IgD-negative memory B cell (primary cell): Measurements from ENCODE around the gene ZNF839. TPM values are rescaled to one million over a fixed set of nuclear protein-coding genes. Genes with fewer than 3 reads are reported as not detected.

Experiments used
- H3K27ac Mint-ChIP-seq, 3 donors: one replicate each; pipeline ENCODE4 v1.8.0; 2020 to 2022; ENCODE audit warnings: mild to moderate bottlenecking in 3 of 3, mixed read lengths in 3 of 3, moderate library complexity in 1 of 3
- H3K27me3 Mint-ChIP-seq: one replicate; pipeline ENCODE4 v1.8.0; 2021; ENCODE audit warnings: mixed read lengths
- H3K36me3 Mint-ChIP-seq: one replicate; pipeline ENCODE4 v1.8.0; 2020; ENCODE audit warnings: mild to moderate bottlenecking, mixed read lengths
- H3K4me1 Mint-ChIP-seq, 3 donors: one replicate each; pipeline ENCODE4 v1.8.0; 2020 to 2022; ENCODE audit warnings: mixed read lengths in 3 of 3, mild to moderate bottlenecking in 1 of 3
- H3K4me3 Mint-ChIP-seq, 4 donors: one replicate each; pipeline ENCODE4 v1.8.0; 2020 to 2022; ENCODE audit warnings: mild to moderate bottlenecking in 4 of 4, mixed read lengths in 4 of 4, moderate library complexity in 3 of 4
- H3K9me3 Mint-ChIP-seq, 3 donors: one replicate each; pipeline ENCODE4 v1.8.0; 2020 to 2021; ENCODE audit warnings: mixed read lengths in 3 of 3, mild to moderate bottlenecking in 1 of 3
- polyA plus RNA-seq: library from polyadenylated mRNA; unstranded; fragments of 300-500 nt; fragmentation: Illumina TruSeq; gene quantifications from one replicate; pipeline ENCODE4 v1.2.3, GENCODE V29; 2021

Gene ZNF839
- polyA plus RNA-seq: 5.3 TPM

DNA sequence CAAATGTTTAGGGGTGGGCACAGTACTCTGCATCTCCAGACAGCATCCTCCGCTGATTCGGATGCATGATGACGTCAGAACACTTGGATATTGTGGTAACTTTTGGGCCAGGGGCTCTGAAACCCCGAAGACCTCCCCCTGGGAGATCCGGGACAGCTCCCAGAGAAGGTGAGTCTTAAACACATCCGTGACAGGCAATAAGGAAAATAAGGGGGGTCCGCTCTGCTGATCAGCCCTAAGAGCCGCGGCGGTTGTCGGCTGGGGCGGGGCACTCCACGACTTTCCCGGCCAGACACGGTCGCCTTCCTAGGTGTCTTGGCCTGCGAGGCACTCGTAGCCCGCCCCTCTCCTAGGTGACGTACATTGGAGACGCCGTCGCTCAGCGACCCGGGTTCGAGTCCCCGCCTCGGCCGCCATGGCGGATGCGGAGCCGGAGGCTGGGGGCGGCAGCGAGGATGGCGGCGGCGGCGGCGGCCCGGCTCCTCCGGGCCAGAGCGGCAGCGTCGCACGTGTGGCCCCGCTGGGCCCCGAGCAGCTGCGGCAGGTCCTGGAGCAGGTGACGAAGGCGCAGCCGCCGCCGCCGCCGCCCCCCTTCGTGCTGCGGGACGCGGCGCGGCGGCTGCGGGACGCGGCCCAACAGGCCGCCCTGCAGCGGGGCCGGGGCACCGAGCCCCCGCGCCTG is at the start of gene ZNF839:
TSS of gene ZNF839 (plus strand) at position 396 of the 682 bp plus-strand sequence. CDS start at position 416, 20 bp downstream.
- peaks cover 0 to 2% (median 0%) of the 10 kb centered on the region in 3 donors for H3K9me3 Mint-ChIP-seq

DNA sequence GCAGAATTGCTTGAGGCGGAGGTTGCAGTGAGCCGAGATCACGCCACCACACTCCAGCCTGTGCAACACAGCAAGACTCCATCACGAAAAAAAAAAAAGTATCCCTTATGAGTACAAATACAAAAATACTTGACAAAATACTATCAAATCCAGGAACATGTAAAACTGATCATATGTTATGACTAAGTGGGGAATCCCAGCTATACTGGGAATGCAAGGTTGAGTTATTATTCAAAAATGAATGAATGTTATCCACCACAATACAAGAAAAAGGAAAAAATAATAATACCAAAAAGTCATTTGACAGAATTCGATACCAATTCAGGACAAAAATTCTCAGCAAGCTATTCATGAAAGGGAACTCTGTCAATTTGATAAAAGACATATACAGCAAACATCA is 47.2 kb upstream of the ZNF839 start:
- Mint-ChIP-seq H3K27me3 (no peaks in the 10 kb centered on the region), H3K4me1 (no peaks in the 10 kb centered on the region), H3K9me3 (no peaks in the 10 kb centered on the region), H3K27ac (no peak overlapping the region), H3K4me3 (no peak overlapping the region), H3K36me3 (no peaks in the 10 kb centered on the region)

More for the DNA sequence above, at the start of gene ZNF839:
- Mint-ChIP-seq H3K36me3 (no peaks in the 10 kb centered on the region), H3K27me3 (peaks cover 1% of the 10 kb centered on the region), H3K4me3 (peak within 1 kb of the TSS; percentile 95 to 99 (median 98)), H3K27ac (peak within 1 kb of the TSS; percentile 98 to 100 (median 99)), H3K4me1 (peaks cover 37 to 53% (median 37%) of the 10 kb centered on the region in 3 donors)

DNA sequence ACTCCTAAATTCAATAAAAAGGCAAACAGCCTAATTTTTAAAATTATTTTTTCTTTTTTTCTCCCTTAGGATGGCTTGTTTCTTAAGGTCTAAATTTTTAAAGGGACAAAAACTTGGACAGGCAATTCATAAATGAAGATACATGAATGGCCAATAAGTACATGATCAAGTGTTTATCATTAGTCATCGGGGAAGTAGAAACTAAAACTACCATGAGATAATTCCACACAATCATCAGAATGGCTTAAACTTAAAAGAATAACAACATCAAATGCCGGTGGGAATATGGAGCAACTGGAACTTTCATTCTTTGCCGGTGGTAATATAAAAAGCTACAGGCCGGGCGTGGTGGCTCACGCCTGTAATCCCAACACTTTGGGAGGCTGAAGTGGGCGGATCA is 43.7 kb upstream of the ZNF839 start:
- Mint-ChIP-seq H3K4me3 (no peak overlapping the region), H3K4me1 (no peaks in the 10 kb centered on the region), H3K36me3 (no peaks in the 10 kb centered on the region), H3K27ac (no peak overlapping the region), H3K27me3 (no peaks in the 10 kb centered on the region), H3K9me3 (no peaks in the 10 kb centered on the region)

DNA sequence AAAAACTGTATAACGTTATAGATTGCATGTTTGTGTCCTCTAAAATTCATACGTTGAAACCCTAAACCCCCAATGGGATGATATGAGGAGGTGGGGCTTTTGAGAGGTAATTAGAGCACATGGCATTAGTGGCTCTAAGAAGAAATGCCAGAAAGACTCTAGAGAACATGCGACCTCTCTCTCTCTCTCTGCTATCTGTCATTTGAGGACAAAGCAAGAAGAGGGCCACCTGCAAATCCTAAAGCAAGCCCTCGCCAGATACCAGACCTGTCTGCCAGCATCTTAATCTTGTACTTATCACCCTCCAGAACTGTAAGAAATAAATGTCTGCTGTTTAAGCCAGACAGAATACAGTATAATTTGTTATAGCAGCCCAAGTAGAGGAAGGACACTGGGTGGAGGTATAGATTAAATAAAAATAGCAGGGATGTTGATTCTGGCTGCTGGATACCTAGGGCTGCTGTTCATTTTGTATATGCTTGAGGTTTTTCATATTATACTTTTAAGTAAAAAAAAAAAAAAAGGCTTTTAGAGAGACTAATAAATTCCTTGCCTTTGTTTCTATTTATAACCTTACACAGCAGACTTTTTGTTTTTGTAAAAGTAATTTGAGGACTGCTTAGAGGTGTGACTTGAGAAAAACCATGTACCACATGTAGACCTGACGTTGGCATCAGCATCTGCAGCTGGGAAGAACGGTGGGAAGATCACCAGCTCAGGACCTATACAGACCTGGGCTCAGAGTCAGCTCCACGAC is 41.5 kb upstream of the ZNF839 start:
- no peak overlapping the region for H3K27ac Mint-ChIP-seq
- H3K9me3 Mint-ChIP-seq: no peaks in the 10 kb centered on the region
- H3K4me3 Mint-ChIP-seq: no peak overlapping the region
- H3K27me3 Mint-ChIP-seq: no peaks in the 10 kb centered on the region
- no peaks in the 10 kb centered on the region for H3K36me3 Mint-ChIP-seq
- H3K4me1 Mint-ChIP-seq: no peaks in the 10 kb centered on the region

DNA sequence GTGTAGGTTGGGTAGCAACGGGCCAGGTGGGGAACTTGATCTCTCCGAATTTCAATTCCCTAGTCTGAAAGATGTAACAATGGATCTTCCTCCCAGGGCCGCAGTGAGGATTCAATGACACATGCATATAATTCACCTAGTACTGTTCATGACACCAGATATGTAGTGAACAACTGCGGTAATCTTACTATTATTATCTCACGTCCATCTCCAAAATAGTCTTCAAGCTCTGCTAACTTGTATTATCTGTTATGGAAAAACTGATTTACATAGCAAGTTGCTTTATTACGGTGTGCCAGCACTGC is 41.0 kb upstream of the ZNF839 start:
- Mint-ChIP-seq H3K27ac (no peak overlapping the region), H3K4me1 (no peaks in the 10 kb centered on the region), H3K36me3 (no peaks in the 10 kb centered on the region), H3K4me3 (no peak overlapping the region), H3K9me3 (no peaks in the 10 kb centered on the region), H3K27me3 (no peaks in the 10 kb centered on the region)

DNA sequence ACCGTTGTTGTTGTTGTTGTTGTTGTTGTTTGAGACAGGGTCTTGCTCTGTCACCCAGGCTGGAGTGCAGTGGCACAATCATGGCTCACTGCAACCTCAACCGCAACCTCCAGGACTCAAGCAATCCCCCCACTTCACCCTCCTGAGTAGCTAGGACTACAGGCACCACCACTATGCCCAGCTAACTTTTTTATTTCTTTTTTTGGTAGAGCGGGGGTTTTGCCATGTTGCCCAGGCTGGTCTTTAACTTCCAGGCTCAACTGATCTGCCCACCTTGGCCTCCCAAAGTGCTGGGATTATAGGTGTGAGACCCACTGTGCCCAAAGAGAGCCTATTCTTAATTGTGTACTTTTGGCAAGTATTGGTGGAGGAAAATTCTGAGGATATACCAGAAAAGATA is 40.3 kb upstream of the ZNF839 start:
- H3K36me3 Mint-ChIP-seq: no peaks in the 10 kb centered on the region
- H3K4me3 Mint-ChIP-seq: no peak overlapping the region
- no peak overlapping the region for H3K27ac Mint-ChIP-seq
- H3K27me3 Mint-ChIP-seq: no peaks in the 10 kb centered on the region
- no peaks in the 10 kb centered on the region for H3K4me1 Mint-ChIP-seq
- no peaks in the 10 kb centered on the region for H3K9me3 Mint-ChIP-seq

DNA sequence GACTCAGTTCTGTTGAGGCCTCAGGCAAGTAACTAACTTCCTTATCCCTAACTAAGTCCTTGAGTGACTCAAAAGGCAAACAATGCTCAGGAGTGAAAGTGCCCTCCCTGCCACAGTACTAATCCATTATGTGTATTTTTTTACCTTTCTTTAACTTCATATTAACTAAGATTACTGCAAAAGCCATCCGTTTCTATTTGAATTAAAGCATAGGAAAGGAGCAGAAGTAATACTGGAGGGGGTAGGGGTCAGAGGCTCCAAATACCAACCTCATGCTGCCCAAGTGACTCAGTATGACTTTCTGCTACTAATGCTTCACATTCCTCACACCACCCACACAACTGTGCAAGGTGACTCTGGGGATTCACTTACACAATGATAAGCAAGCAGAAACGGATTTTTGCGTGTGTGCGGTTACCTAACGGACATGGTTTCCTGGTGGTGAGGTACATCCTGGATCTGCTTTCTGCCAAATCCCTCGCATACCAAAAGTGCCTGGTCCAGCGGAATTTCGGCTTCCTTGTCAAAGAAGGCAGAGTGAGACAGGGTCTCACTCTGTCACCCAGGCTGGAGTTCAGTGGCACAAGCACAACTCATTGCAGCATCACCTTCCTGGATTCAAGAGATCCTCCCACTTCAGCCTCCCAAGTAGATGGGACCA is 39.7 kb upstream of the ZNF839 start:
- Mint-ChIP-seq H3K27me3 (no peaks in the 10 kb centered on the region), H3K9me3 (no peaks in the 10 kb centered on the region), H3K4me3 (no peak overlapping the region), H3K36me3 (no peaks in the 10 kb centered on the region), H3K4me1 (no peaks in the 10 kb centered on the region), H3K27ac (no peak overlapping the region)

DNA sequence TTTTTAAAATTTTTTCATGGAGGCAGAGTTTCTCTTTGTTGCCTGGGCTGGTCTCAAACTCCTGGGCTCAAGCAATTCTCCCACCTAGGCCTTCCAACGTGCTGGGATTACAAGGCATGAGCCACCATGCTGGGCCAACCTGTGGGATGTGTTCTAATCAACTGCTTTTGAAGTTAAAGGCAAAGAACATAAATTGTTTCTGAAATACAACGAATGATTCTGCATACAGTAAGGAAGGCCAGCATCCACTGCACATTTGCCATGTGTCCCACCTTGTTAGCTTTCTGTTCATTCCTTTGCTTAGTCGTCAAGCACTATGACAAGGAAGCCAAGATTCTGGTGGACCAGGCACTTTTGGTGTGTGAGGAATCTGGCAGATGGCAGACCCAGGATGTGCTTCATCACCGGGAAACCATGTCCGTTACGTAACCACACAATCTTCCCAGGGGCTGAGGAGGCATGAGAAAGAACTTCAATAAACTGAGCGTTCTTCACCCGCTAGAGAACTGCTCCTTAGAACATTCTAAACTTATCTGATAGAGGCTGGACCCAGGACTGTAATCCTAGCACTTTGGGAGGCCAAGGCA is 39.1 kb upstream of the ZNF839 start:
- H3K4me1 Mint-ChIP-seq: no peaks in the 10 kb centered on the region
- H3K36me3 Mint-ChIP-seq: no peaks in the 10 kb centered on the region
- no peak overlapping the region for H3K4me3 Mint-ChIP-seq
- no peaks in the 10 kb centered on the region for H3K27me3 Mint-ChIP-seq
- H3K27ac Mint-ChIP-seq: no peak overlapping the region
- H3K9me3 Mint-ChIP-seq: no peaks in the 10 kb centered on the region

DNA sequence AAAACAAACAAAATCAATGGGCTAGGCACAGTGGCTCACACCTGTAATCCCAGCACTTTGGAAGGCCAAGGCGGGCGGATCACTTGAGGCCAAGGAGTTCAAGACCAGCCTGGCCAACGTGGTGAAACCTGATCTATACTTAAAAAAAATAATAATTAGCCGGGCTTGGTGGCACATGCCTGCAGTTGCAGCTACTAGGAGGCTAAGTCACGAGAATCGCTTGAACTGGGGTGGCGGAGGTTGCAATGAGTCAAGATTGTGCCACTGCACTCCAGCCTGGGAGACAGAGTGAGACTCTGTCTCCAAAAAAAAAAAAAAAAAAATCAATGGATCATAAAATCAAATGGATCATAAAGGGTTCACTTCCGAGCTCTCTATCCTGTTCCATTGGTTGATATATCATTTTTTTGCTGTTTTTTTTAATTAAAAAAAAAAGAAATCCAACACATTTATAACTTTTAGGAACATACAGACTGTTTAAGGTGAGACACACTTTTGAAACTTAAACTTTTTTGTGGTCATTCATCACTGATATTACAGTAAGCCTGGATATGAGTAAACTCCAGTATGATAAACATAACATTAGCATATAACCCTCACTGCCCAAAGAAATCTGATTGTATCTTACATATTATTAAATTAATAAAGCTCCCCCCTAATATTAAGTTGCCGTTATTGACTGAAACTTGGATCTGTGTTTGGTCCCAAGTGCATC is 36.6 kb upstream of the ZNF839 start:
- no peaks in the 10 kb centered on the region for H3K9me3 Mint-ChIP-seq
- no peak overlapping the region for H3K4me3 Mint-ChIP-seq

DNA sequence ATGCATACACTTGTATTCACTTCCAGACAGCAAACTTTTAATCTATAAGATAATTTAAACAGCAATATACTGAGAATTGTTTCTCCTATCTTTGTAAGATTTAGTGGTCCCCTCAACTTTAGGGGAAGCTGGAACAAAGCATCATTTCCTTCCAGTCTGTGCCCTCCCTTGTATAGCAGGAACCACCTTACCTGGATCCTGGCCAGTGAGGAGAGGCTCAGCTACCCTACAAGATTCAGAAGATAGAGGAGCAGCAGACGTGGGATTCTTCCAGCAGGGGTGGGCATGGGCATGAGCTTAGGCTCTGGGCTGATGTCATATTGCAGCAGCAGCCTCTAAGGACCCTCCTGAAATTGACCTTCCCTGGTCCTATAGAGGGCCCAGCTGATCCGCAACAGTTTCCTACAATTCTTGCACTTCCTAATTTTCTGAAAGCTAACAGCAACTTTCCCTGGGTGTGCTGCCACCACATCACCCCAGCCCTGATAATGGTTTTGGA is 35.9 kb upstream of the ZNF839 start:
- no peak overlapping the region for H3K4me3 Mint-ChIP-seq
- H3K27me3 Mint-ChIP-seq: no peaks in the 10 kb centered on the region
- H3K36me3 Mint-ChIP-seq: no peaks in the 10 kb centered on the region
- no peaks in the 10 kb centered on the region for H3K4me1 Mint-ChIP-seq
- H3K27ac Mint-ChIP-seq: no peak overlapping the region
- H3K9me3 Mint-ChIP-seq: peaks cover 0 to 3% (median 2%) of the 10 kb centered on the region in 3 donors

More for the DNA sequence above, 36.6 kb upstream of the ZNF839 start:
- no peaks in the 10 kb centered on the region for H3K4me1 Mint-ChIP-seq
- no peaks in the 10 kb centered on the region for H3K27me3 Mint-ChIP-seq
- H3K36me3 Mint-ChIP-seq: no peaks in the 10 kb centered on the region
- no peak overlapping the region for H3K27ac Mint-ChIP-seq

DNA sequence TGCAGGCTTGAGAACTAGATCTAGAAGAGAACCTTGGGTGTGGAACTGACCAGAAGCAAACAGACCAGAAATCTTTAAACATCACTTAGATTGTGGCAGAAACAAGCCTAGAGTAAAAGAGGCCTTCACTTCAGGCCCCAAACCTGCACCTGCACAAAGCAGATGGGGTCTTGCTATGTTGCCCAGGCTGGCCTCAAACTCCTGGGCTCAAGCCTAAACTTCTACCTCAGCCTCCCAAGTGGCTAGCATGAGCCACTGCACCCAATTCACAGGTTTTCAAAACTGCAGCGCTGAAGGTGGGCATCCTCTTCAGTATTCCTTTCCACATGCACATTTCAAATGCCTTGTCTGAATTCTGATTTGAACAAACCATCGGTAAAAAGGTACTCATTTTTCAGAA is 34.4 kb upstream of the ZNF839 start:
- no peaks in the 10 kb centered on the region for H3K36me3 Mint-ChIP-seq
- H3K4me1 Mint-ChIP-seq: no peaks in the 10 kb centered on the region
- peaks cover 0 to 3% (median 2%) of the 10 kb centered on the region in 3 donors for H3K9me3 Mint-ChIP-seq
- no peak overlapping the region for H3K4me3 Mint-ChIP-seq
- no peak overlapping the region for H3K27ac Mint-ChIP-seq
- no peaks in the 10 kb centered on the region for H3K27me3 Mint-ChIP-seq

DNA sequence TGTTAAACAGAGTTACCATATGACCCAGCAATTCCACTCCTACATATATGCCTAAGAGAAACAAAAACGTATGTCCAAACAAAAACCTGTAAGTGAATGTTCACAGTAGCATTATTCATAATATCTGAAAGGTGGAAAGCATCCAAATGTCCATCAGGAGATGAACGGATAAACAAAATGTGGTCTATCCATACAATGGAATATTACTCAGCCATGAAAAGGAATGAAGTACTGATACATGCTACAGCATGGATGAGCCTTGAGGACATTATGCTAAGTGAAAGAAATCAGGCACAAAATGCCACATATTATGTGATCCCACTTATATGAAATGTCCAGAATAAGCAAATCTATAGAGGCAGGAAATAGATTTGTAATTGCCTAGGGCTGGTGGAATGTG is 31.4 kb upstream of the ZNF839 start:
- Mint-ChIP-seq H3K4me1 (no peaks in the 10 kb centered on the region), H3K27ac (no peak overlapping the region), H3K4me3 (no peak overlapping the region), H3K9me3 (peaks cover 0 to 3% (median 2%) of the 10 kb centered on the region in 3 donors), H3K27me3 (no peaks in the 10 kb centered on the region), H3K36me3 (peaks cover 3% of the 10 kb centered on the region)

DNA sequence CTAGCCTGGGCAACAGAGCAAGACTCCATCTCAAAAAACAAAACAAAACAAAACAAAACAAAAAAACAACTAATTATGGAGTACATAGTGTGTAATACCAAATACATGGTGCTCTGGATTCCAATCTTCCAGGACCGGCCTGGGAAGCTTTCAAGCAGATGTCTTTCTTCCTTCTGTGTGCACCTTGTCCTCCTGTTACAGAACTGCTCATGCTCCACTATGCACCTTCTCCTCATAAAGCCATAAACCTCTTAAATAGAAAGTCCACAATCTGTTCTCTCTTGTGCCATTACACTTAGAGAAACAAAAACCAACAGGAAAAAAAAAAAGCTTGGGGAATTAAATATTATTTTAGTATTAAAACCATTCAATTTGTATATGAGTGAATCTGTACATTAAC is 27.1 kb upstream of the ZNF839 start:
- Mint-ChIP-seq H3K27ac (no peak overlapping the region), H3K36me3 (peaks cover 3% of the 10 kb centered on the region)

DNA sequence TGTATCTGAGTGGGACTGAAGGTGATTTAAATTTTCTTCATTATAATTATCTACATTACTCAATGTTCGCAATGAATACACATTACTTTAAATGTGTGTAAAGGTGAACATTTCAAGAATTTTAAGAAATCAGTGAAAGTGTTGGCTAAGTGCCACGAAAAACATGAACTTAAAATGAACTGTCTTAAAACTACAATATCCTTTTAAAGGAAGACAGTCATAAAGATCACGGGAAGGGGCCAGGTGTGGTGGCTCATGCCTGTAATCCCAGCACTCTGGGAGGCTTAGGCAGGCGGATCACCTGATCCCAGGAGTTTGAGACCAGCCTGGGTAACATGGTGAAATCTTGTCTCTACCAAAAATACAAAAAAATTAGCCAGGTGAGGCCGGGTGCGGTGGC is 25.8 kb upstream of the ZNF839 start:
- peaks cover 3% of the 10 kb centered on the region for H3K36me3 Mint-ChIP-seq
- no peak overlapping the region for H3K27ac Mint-ChIP-seq
- H3K4me1 Mint-ChIP-seq: no peaks in the 10 kb centered on the region
- no peak overlapping the region for H3K4me3 Mint-ChIP-seq
- no peaks in the 10 kb centered on the region for H3K9me3 Mint-ChIP-seq
- no peaks in the 10 kb centered on the region for H3K27me3 Mint-ChIP-seq

More for the DNA sequence above, 27.1 kb upstream of the ZNF839 start:
- Mint-ChIP-seq H3K27me3 (no peaks in the 10 kb centered on the region), H3K4me3 (no peak overlapping the region), H3K4me1 (no peaks in the 10 kb centered on the region), H3K9me3 (peaks cover 0 to 3% (median 2%) of the 10 kb centered on the region in 3 donors)

DNA sequence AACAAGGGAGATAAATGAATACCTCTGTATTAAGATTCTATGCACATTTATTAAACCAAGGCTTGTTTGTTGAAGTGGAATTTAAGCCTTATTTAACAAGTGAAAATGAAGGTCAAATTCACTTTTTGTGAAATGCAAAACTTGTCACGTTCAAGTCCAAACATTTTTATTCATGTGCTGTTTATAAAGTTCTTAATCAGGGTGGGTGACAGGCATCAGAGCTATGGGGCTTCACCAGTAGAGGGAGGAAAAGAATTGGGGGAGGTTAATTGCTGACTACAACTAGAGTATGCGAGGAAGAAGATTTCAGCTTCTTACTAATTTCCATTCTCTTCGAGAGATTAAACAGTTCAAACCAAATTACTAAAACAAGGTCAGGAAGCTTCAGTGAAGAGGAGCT is 24.3 kb upstream of the ZNF839 start:
- Mint-ChIP-seq H3K27ac (no peak overlapping the region), H3K36me3 (peaks cover 3% of the 10 kb centered on the region), H3K4me1 (no peaks in the 10 kb centered on the region), H3K27me3 (peaks cover under 1% of the 10 kb centered on the region), H3K9me3 (no peaks in the 10 kb centered on the region), H3K4me3 (no peak overlapping the region)
